Osteocyte (in vitro differentiated cells): ENCODE measurements around the gene CLDN4. TPM values are rescaled to one million over a fixed set of nuclear protein-coding genes. Genes with fewer than 3 reads are reported as not detected.

Experiments
- DNase-seq: peaks from one replicate; pipeline ENCODE4 v3.0.0; 2021; ENCODE audit warnings: mixed read lengths; ENCODE audit not compliant: unreplicated experiment; ENCODE audit errors: extremely low spot score
- H3K27ac Mint-ChIP-seq: one replicate; pipeline ENCODE4 v1.8.0; 2021; ENCODE audit warnings: mild to moderate bottlenecking, mixed read lengths; ENCODE audit not compliant: unreplicated experiment
- H3K27me3 Mint-ChIP-seq: one replicate; pipeline ENCODE4 v1.8.0; 2021; ENCODE audit warnings: mixed read lengths; ENCODE audit not compliant: unreplicated experiment
- H3K36me3 Mint-ChIP-seq: one replicate; pipeline ENCODE4 v1.8.0; 2021; ENCODE audit warnings: mixed read lengths; ENCODE audit not compliant: unreplicated experiment
- H3K4me1 Mint-ChIP-seq: one replicate; pipeline ENCODE4 v1.8.0; 2021; ENCODE audit warnings: mixed read lengths; ENCODE audit not compliant: unreplicated experiment
- H3K4me3 Mint-ChIP-seq: one replicate; pipeline ENCODE4 v1.8.0; 2021; ENCODE audit warnings: mild to moderate bottlenecking, moderate library complexity, mixed read lengths; ENCODE audit not compliant: unreplicated experiment
- H3K9me3 Mint-ChIP-seq: one replicate; pipeline ENCODE4 v1.8.0; 2021; ENCODE audit warnings: mixed read lengths; ENCODE audit not compliant: unreplicated experiment
- CTCF ChIP-seq: fragments of 200-600 bp; sonication (generic); IDR thresholded peaks from 2 replicates; pipeline ENCODE4 v1.5.0; 2021; ENCODE audit warnings: antibody characterized with exemption, mild to moderate bottlenecking, moderate library complexity
- total RNA-seq: library from RNA; stranded (reverse); gene quantifications from 2 replicates; pipeline ENCODE4 v1.2.1, GENCODE V29; 2021

The CLDN4 gene
- total RNA-seq, 1 donor from 2014 or later: 0.62 TPM

GRCh38 chr7:73799282-73800141 lies 31.3 kb upstream of the CLDN4 start:
- H3K27ac Mint-ChIP-seq: no peak overlapping the region
- no peak for DNase-seq
- no peak for TF ChIP-seq CTCF
- no peaks in the 10 kb centered on the region for H3K4me1 Mint-ChIP-seq
- no peaks in the 10 kb centered on the region for H3K9me3 Mint-ChIP-seq
- H3K4me3 Mint-ChIP-seq: no peak overlapping the region
- H3K36me3 Mint-ChIP-seq: no peaks in the 10 kb centered on the region
- H3K27me3 Mint-ChIP-seq: peaks cover 17% of the 10 kb centered on the region

DNA sequence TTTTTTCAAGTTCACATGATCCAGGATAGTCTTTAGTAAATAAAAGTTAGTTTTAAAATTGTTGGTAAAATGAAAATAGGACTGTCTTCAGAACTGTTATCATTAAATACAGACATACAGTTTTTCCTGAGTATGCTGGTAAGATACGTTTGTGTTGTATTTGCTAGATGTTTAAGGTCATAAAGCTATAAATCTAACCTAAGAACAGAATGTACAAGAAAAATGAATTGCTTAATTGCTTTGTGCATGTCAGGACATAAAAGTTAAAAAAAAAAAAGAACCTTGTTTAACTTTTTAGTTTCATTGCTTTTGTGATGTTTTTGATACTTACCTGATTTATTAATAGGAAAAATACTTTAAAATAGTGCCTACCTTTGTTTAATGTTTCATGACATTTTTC lies 29.2 kb upstream of the CLDN4 start:
- no peak for TF ChIP-seq CTCF
- DNase-seq: no peak
- H3K27me3 Mint-ChIP-seq: peaks cover 20% of the 10 kb centered on the region
- H3K4me1 Mint-ChIP-seq: no peaks in the 10 kb centered on the region
- no peak overlapping the region for H3K27ac Mint-ChIP-seq
- no peaks in the 10 kb centered on the region for H3K36me3 Mint-ChIP-seq
- H3K4me3 Mint-ChIP-seq: no peak overlapping the region
- H3K9me3 Mint-ChIP-seq: no peaks in the 10 kb centered on the region

GRCh38 chr7:73802459-73802858 lies 28.3 kb upstream of the CLDN4 start:
- Mint-ChIP-seq H3K27ac (no peak overlapping the region), H3K27me3 (peaks cover 20% of the 10 kb centered on the region), H3K4me1 (no peaks in the 10 kb centered on the region), H3K36me3 (no peaks in the 10 kb centered on the region), H3K4me3 (no peak overlapping the region), H3K9me3 (no peaks in the 10 kb centered on the region)
- no peak for TF ChIP-seq CTCF
- DNase-seq: no peak

GRCh38 chr7:73809467-73809951 lies 21.3 kb upstream of the CLDN4 start:
- no peak for DNase-seq
- no peak overlapping the region for H3K27ac Mint-ChIP-seq
- peaks cover 3% of the 10 kb centered on the region for H3K9me3 Mint-ChIP-seq
- H3K27me3 Mint-ChIP-seq: peaks cover 3% of the 10 kb centered on the region
- no peak overlapping the region for H3K4me3 Mint-ChIP-seq
- peaks cover 4% of the 10 kb centered on the region for H3K36me3 Mint-ChIP-seq
- no peak for TF ChIP-seq CTCF
- peaks cover 3% of the 10 kb centered on the region for H3K4me1 Mint-ChIP-seq

GRCh38 chr7:73810998-73811360 lies 19.8 kb upstream of the CLDN4 start:
- Mint-ChIP-seq H3K27ac (no peak overlapping the region), H3K27me3 (no peaks in the 10 kb centered on the region)

More at GRCh38 chr7:73810998-73811360, 19.8 kb upstream of the CLDN4 start:
- Mint-ChIP-seq H3K4me1 (peaks cover 3% of the 10 kb centered on the region), H3K36me3 (peaks cover 4% of the 10 kb centered on the region), H3K9me3 (peaks cover 3% of the 10 kb centered on the region), H3K4me3 (no peak overlapping the region)
- DNase-seq: no peak
- TF ChIP-seq CTCF: no peak
